H1 (cell line): ENCODE measurements around the gene IDI2.

Source experiments
- CHD2 ChIP-seq: IDR thresholded peaks from 2 replicates; pipeline ENCODE4 v1.6.1; 2012; ENCODE audit warnings: low read length, improper control_type of control experiment
- CHD7 ChIP-seq: fragments of 300-600 bp; sonication (generic); IDR thresholded peaks from 2 replicates; pipeline ENCODE4 v1.7.1; 2012; ENCODE audit warnings: low read length, moderate library complexity, mild to moderate bottlenecking, inconsistent platforms; ENCODE audit not compliant: insufficient replicate concordance
- CTCF ChIP-seq, 3 experiments: IDR thresholded peaks; 1 replicate in 2 of 3; 2 replicates in 1 of 3; pipeline versions ENCODE4 v1.5.1 to v1.6.1; 2011; ENCODE audit warnings: low read length in 3 of 3, mild to moderate bottlenecking in 3 of 3, inconsistent platforms in 2 of 3, low read depth in 1 of 3, moderate library complexity in 1 of 3; ENCODE audit not compliant: insufficient read depth in 1 of 3; ENCODE audit errors: control extremely low read depth in 1 of 3
- KDM5A ChIP-seq: fragments of 200-600 bp; IDR thresholded peaks from 2 replicates; pipeline ENCODE4 v1.7.1; 2012; ENCODE audit warnings: mild to moderate bottlenecking, low read length, inconsistent platforms, mixed read lengths
- POLR2A ChIP-seq, 2 experiments: IDR thresholded peaks; 1 replicate in 1 of 2; 2 replicates in 1 of 2; pipeline ENCODE4 v1.6.1; 2011; ENCODE audit warnings: low read depth in 2 of 2, low read length in 2 of 2, mild to moderate bottlenecking in 2 of 2; ENCODE audit errors: control extremely low read depth in 1 of 2
- RFX5 ChIP-seq: IDR thresholded peaks from 2 replicates; pipeline ENCODE4 v1.6.1; 2011; ENCODE audit warnings: low read depth, low read length, improper control_type of control experiment, borderline replicate concordance
- SP4 ChIP-seq: IDR thresholded peaks from 2 replicates; pipeline ENCODE4 v1.6.1; 2012; ENCODE audit warnings: low read length, inconsistent platforms
- TCF12 ChIP-seq: IDR thresholded peaks from 2 replicates; pipeline ENCODE4 v1.6.1; 2011; ENCODE audit warnings: low read depth, mild to moderate bottlenecking, low read length
- TEAD4 ChIP-seq: IDR thresholded peaks from 2 replicates; pipeline ENCODE4 v1.6.1; 2012; ENCODE audit warnings: low read depth, low read length, inconsistent platforms, mixed read lengths
- YY1 ChIP-seq: IDR thresholded peaks from 2 replicates; pipeline ENCODE4 v1.6.1; 2011; ENCODE audit warnings: low read depth, mild to moderate bottlenecking, low read length

GRCh38 chr10:1006573-1006972 is 19.1 kb downstream of the IDI2 start:
- TF ChIP-seq YY1 (no peak), CHD7 (no peak), POLR2A (IDR thresholded peaks at IDR 0.05; ENCODE audit: control extremely low read depth in 1 of 2, low read depth in 2 of 2, low read length in 2 of 2) (0 out of 3 replicates have a peak, but pooled peaks of 1 of the 2 experiments have one; percentile 15), KDM5A (no peak), CHD2 (no peak), RFX5 (no peak), SP4 (no peak), CTCF (IDR thresholded peaks at IDR 0.05; ENCODE audit: control extremely low read depth in 1 of 3, insufficient read depth in 1 of 3, low read depth in 1 of 3, low read length in 3 of 3) (no peak), TCF12 (no peak), TEAD4 (no peak)
